NCI-H524 (cell line): Measurements from ENCODE around the gene IL1F10.

ENCODE experiments used
- DNase-seq, 2 experiments: peaks; one replicate each; lab custom pipeline; 2025; lab: John Stamatoyannopoulos, UW

IL1F10 gene

DNA sequence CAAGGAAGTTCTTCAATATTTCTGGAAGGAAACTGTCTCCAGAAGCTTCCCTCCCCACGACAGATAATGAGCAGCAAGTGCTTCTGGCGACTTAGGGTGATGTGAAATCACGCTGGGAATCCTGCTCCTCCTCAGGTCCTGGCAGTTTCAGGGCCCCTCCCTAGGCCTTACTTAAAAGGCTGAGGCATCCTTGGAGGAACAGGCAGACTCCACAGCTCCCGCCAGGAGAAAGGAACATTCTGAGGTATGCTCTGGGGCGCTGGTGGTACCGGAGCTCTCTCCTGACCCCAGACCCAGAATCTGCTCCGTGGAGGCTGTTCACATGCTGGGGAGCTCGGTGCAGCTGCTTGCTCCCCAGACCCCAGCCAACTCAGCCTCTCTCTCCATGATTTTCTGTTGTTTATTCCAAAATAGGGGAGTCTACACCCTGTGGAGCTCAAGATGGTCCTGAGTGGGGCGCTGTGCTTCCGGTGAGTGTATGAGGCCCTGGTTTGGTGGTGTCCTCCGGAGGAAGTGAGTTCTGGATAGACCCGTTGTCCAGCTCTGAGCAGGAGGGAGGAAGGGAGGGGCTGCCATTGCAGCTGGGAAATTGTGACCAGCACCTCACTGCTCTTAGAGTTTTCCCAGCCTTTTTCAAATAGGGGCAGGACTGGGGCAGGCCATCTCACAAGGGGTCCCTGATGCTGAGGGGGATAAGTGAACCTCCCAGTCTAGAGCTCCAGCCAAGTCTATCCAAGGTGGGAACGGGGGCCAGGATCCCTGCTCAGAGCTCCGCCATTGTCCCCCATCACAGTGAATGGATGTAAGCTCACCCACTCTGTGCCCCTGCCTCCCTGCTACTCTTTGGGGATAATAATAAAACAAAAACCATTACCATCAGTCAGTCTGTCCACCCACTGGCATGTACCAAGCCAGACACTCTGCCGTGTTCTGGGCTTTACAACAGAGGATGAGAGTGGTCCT, 8.5 kb upstream of the IL1F10 start, which contains the start of gene IL36RN:
Gene IL36RN, plus strand, starts transcription at position 201 of the 963 bp plus-strand sequence. Its CDS starts 241 bp downstream, at position 442.
- no peak for DNase-seq

DNA sequence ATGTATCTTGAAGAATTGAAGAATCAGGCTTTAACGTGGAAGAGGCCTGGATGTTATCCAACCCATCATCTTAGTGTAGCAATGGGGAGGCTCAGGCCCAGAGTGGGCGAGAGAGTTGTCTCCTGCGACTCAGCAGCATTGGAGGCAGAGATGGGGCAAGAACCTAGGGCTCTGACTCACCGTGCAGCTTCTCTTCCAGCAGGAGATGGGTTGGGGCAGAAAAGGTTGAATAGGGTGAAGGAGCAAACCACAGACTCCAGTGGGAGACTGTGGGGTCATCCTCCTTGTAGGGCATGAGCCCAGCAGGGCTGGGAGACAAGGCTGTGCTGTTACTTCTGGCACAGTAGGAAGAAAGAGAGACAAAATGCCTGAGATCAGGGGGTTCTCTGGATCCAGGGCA, 7.4 kb upstream of the IL1F10 start:
- DNase-seq = no peak

DNA sequence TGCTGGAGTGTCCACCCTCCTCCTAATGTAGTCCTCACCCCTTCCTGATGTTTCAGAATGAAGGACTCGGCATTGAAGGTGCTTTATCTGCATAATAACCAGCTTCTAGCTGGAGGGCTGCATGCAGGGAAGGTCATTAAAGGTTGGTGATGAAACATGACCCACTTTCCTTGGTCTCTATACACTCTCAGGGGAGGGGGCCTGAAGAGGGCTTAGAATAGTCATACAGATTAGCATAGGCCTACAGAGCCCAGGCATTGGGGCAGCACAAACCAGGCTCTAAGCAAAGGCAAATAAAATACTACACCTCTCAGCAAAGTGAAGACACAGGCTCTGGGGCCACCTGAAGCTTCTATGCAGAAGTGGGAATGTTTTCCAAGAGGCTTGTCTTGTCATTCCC, 7.0 kb upstream of the IL1F10 start:
- DNase-seq = no peak

DNA sequence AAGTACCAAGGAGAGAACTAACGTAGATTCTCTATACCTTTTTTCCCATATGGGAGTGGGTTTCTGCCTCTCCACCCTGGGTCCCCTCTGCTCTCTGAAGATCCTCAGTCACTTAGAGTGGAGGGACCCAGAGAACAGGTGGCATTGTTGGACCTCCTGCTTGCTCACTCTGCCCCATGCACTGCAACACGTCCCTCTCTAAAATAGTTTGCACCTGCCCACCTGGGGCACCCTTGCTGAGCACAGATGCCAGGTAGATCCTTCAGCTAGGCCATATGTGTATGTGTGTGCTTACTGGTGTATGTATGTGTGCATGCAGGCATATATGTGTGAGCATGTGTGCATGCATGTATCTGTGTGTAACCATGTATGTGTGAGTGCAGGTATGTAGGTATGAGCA, 6.5 kb upstream of the IL1F10 start:
- DNase-seq = no peak

DNA sequence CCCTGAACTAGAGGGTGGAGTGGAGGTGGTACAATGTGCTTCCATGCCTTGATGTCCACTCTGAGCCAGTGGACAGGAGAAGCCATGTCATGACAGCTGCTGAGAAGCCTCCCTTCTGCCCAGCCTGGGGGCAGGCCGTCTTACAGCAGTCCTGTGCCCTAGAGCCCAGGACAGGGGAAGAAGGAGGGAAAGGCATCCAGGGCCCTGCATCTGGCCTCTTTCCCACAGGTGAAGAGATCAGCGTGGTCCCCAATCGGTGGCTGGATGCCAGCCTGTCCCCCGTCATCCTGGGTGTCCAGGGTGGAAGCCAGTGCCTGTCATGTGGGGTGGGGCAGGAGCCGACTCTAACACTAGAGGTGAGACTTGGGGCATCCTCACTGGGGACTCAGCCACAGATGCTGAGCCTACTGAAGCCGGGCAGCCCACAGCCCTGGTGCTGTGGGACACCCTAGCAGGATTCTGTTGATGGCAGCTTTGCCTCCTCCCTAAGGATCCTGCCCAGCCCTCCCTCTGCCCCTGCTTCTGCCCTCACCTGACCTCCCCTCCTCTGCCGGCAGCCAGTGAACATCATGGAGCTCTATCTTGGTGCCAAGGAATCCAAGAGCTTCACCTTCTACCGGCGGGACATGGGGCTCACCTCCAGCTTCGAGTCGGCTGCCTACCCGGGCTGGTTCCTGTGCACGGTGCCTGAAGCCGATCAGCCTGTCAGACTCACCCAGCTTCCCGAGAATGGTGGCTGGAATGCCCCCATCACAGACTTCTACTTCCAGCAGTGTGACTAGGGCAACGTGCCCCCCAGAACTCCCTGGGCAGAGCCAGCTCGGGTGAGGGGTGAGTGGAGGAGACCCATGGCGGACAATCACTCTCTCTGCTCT, 5.6 kb upstream of the IL1F10 start:
- no peak for DNase-seq

DNA sequence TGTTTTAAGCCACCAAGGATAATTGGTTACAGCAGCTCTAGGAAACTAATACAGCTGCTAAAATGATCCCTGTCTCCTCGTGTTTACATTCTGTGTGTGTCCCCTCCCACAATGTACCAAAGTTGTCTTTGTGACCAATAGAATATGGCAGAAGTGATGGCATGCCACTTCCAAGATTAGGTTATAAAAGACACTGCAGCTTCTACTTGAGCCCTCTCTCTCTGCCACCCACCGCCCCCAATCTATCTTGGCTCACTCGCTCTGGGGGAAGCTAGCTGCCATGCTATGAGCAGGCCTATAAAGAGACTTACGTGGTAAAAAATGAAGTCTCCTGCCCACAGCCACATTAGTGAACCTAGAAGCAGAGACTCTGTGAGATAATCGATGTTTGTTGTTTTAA, 3.5 kb upstream of the IL1F10 start:
- no peak for DNase-seq

DNA sequence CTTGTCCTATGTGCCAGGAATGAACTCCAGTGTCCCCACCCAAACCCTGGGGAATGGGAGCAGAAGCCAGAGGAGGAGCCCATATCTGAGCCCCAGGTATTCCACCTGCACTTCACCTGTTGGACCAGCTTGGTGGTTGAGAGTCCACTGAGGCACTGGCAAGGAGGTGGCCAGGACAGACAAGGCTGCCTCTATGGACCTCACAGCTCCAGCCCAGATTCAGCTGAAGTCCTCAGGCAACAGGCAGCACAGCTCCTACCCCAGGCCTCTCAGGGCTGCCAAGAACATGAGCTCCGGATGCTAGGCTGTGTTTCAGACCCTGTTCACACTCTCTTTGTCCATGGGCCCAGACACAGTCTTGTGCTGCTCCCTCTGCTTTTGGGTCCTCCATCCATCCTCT, 2.9 kb upstream of the IL1F10 start:
- no peak for DNase-seq

DNA sequence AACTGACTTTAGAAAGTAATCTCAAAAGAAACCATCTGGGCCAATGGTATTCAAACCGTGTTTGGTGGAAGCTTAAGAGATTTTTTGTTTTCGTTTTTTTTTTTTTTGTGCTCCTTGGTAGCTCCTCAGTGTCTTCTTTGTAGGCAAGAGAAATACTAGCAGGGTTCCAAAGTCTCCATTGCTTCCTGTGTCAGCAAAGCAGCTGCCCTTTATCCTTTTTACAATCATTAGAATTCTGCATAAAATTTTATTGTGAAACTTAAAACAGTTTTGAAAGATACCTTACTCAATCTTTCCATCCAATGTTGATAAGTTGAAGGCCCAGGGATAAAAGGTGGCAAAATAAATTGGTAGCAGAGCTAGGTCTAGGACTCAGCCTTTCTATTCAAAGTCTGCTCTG, 479 bp downstream of the IL1F10 start:
- no peak for DNase-seq

DNA sequence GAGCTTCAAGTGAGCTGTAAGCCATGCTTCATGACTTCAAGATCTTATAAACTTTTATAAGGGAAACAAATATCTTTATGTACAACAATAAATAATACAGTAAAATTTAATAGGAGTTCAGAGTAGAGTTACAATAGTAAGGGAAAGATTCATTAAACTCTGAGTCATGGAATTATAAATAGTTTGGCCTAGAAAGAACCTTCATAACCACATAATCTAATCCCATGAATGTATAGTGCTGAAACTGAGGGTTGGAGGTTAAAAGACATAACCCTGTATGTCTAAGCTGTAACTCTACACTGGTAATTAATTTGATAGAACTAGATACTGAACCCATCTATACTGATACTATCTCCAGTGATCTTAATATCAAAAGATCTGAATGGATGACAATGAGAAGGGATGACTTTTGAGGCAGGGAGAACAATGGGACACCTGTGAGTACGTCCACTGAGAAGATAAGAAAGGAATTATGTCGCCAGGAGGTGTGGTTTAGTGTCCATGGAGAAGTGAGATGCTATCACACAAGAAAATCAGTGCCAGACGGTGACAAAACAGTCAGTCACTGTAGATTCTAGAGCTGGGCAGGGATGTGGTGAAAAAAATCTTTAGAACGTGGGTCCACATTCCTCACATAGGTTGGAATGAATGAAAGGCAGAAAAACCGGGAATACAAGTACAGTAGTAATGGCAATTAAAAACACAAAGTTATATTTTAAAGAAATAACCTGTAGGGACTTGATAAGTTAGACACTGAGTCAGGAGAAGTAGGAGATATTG, 1.1 kb downstream of the IL1F10 start:
- no peak for DNase-seq

DNA sequence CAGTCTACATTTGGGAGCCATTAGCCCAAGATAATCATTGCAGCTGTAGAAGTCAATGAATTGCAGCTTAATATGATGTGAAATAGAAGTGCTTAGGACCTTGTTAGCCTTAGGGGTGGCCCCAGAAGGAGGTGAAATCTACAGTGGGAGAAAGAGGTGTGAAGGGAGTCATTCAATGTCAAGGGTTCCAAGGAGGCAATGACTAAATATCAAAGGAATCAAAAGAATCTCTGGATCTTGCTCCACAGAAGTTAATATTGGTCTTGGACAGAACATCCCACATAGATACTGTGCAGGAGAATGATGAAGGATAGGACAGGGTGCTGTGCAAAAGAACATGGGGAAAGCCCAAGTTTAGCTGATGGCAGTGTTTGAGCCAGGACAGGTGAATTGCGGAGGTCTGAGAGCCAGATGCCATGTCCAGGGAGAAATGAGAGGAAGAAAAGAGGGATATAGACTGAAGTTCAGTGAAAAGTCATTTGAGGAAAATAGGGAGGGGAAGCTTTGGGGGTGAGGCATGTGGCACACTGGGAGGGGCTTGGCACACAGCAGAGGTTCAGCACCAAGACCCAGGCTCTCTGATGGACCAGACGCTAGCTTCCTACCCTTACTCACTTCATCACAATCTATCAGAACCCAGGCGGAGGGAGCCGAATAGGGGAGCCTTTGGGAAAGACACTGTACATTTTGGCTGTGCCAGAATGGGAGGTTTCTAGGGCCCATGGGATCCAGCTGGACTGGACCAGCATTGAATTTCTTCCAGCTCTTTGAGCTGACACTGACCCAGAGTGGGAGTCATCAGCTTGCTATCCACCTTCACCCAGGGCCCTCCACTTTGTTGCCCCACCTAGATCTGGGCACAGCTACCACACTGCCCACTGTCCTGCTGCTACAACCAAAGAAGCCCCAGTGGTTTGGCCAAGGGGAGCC, 2.2 kb downstream of the IL1F10 start:
- no peak for DNase-seq

DNA sequence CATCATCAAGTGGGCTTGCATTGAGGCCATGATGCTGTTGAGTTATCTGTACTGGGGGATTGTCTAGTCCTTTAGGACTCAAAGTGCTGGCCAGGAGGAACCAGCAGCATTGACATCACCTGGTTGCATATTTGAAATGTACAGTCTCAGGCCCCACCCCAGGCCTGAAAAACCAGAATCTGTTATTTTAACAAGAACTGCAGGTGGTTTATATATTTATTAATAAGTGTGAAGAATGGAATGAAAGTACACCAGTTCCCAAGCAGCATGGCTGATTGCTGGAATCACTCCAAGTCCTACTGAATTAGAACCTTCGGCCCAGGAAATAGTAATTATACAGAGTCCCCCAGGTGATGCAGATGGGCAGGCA, 2.8 kb downstream of the IL1F10 start:
- DNase-seq = no peak

DNA sequence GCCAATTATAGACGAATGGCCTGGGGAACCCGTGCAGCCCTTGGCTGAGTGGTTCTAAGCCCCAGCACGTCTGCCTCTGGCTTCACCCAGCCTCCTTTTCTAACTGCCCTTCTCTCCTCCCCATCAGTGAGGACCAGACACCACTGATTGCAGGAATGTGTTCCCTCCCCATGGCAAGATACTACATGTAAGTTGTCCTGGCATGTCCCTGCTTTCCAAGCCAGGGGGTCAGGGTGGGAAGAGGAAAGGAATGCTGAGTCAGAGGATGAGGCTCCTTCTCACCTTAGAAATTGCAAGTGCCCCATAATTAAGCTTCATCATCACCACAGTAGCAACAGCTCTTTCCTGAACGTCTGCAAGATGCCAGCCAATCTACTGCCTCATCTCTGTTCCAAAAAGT, 4.8 kb downstream of the IL1F10 start:
- DNase-seq = no peak

DNA sequence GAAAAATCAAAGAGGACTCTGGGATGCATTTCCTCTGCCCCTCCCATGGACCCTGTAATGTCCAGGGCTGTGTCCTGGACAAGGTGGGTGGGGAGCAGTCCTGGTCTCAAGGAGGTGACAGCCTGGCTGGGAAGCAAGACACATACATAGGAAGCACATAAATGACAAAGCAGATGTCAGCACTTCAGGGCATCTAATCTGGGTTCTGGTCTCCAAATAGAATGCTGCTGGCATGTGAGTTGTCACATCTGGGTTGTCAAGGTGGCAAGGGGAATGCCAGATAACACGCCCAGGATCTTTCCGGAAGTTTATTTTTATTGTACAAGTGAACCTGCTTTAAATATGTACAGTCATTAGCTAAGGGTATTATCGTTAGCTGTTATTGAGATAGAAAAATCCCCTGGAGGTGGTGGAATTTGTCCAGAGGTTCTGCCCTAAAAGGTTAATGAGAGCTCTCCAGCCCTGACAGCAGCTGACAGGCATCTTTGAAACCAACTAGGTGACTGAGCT, 5.6 kb downstream of the IL1F10 start:
- peak in 1 of 2 experiments; percentile 7 for DNase-seq

DNA sequence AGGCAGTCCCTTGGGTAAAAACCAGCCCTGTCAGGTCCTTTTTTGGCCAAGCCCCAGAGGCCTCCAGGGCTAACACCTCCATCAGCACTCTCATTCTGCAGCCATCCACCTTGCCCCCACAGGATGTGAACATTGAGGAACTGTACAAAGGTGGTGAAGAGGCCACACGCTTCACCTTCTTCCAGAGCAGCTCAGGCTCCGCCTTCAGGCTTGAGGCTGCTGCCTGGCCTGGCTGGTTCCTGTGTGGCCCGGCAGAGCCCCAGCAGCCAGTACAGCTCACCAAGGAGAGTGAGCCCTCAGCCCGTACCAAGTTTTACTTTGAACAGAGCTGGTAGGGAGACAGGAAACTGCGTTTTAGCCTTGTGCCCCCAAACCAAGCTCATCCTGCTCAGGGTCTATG, 7.3 kb downstream of the IL1F10 start:
- no peak for DNase-seq

DNA sequence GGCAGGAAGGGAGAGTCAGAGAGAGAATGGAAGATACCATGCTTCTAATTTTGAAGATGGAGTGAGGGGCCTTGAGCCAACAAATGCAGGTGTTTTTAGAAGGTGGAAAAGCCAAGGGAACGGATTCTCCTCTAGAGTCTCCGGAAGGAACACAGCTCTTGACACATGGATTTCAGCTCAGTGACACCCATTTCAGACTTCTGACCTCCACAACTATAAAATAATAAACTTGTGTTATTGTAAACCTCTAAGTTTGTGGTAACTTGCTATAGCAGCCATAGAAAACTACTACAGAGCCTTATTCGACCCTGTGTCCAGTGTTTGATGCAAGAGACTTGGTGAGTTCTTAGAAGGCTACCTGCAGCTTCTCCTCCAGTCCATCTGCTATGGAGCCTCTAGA, 7.8 kb downstream of the IL1F10 start:
- no peak for DNase-seq

DNA sequence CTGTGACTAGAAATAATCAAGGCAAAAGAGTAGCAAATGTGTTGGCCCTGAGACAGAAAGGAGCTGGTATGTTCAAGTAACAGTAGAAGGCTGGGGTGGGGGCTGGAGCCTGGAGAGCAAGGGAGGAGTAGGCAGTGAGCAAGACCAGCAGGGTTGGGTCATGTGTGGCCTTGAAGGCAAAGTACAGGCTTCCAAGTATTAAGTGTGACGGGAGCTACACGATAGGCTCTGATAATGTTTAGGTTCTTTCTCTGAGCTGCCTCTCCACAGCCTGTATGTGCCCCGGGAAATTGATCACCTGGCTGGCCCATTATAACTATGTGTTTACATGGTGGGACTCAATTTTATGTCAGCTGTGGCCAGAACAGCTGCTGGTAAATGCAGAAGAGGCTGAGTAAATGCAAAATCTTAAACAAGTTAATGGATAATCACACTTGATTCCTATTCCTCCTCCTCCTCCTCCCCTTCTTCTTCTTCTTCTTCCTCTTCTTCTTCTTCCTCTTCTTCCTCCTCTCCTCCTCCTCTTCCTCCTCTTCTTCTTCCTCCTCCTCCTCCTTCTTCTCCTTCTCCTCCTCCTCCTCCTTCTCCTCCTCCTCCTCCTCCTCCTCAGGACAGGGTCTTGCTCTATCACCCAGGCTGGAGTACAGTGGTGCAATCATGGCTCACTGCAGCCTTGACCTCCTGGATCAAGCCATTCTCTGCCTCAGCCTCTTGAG, 9.3 kb downstream of the IL1F10 start:
- no peak for DNase-seq

DNA sequence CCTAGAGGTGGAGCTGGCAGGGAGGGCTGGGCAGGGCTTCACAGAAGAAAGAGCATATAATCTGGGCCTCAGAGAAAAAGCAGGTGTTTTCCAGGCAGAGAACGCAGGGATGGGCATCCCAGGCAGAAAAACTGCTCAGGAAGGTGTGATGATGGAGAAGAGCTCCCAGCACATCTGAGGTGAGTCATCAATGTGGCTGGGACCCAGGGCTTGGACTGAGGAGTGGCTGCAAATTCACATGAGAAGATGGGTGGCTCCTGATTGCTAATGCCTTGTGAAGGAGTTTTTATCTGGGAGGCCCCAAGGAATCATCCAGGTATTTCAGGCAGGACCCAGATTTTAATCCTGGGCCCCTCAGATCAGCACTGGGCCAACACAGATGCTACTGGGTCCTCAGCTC, 10.2 kb downstream of the IL1F10 start:
- DNase-seq = no peak

DNA sequence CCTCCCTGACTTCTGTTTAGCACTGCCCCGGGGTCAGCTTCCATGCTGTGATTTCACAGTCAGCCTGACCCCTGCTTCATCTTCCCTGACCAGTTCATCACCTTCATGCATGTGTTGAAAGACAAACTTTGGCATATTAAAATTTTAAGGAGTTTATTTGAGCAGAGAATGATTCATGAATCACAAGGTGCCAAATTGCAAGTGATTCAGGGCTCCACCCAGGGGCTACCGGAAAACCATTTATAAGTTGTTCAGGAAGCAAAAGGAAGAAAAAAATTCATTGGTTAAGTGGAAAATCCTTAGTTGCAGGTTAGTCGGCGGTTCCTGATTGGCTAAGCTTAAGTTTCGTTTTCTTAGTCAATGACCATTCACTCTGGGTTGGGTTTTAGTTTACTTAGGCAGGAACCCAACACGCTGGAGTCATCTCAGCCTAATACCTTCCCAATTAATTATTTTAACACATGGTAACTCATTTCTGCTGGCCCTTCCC, 10.6 kb downstream of the IL1F10 start:
- DNase-seq = no peak

DNA sequence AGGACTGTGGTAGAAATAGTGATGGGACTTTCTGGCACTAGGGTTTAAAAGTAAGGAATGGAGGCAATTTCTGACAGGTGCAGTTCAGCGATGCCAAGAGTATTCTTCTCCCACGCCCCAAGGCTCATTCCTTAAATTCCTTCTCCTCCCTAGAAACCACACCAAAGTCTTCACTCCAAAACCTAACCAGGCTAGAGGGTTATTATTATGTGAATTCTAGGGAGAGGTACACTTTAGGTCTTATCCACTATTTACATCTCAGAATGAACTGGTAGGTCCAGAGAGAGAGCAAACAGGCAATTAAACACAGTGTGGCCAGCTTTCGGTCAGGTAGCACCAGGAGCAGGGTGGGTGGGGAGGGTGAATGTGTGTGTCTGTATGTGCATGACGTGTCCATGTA, 11.4 kb downstream of the IL1F10 start:
- no peak for DNase-seq

DNA sequence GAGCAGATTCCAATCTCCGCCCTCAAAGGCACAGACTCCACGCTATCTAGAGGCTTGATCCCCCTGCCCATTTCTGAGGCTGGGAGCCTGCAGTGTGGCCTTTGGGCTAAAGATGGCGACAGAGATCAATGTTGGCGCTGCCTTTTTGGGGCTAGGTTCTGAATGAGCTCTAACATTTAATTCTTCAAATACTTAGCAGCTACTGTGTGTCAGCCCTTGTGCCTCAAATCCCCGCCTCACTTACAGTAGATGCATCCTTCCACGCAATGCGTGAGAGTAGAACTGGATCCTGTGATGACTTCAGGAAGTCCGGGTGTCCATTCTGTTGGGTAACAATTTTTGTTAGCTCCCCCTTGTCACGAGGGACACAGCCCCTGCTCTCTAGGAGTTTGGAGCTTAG, 12.4 kb downstream of the IL1F10 start:
- DNase-seq = peak in 1 of 2 experiments; percentile 37
